Endothelial cell (in vitro differentiated cells): ENCODE results near the gene PLIN4. TPM values are rescaled to one million over a fixed set of nuclear protein-coding genes. Genes with fewer than 3 reads are reported as not detected.

Experiments used
- DNase-seq: peaks from one replicate; pipeline ENCODE4 v3.0.0; 2021; ENCODE audit warnings: low spot score
- H3K27ac Mint-ChIP-seq: one replicate; pipeline ENCODE4 v1.8.0; 2021; ENCODE audit warnings: mixed read lengths, inconsistent platforms; ENCODE audit not compliant: unreplicated experiment
- H3K27me3 Mint-ChIP-seq: one replicate; pipeline ENCODE4 v1.8.0; 2021; ENCODE audit warnings: mild to moderate bottlenecking, moderate library complexity, mixed read lengths, inconsistent platforms; ENCODE audit not compliant: unreplicated experiment
- H3K36me3 Mint-ChIP-seq: one replicate; pipeline ENCODE4 v1.8.0; 2021; ENCODE audit warnings: mild to moderate bottlenecking, low read depth, mixed read lengths, inconsistent platforms; ENCODE audit not compliant: unreplicated experiment
- H3K4me1 Mint-ChIP-seq: one replicate; pipeline ENCODE4 v1.8.0; 2021; ENCODE audit warnings: mild to moderate bottlenecking, mixed read lengths, inconsistent platforms; ENCODE audit not compliant: unreplicated experiment
- H3K4me3 Mint-ChIP-seq: one replicate; pipeline ENCODE4 v1.8.0; 2021; ENCODE audit warnings: mild to moderate bottlenecking, mixed read lengths, inconsistent platforms; ENCODE audit not compliant: unreplicated experiment
- H3K9me3 Mint-ChIP-seq: one replicate; pipeline ENCODE4 v1.8.0; 2021; ENCODE audit warnings: mixed read lengths, inconsistent platforms; ENCODE audit not compliant: unreplicated experiment
- CTCF ChIP-seq: fragments of 200-600 bp; sonication (generic); IDR thresholded peaks from one replicate; pipeline ENCODE4 v1.5.0; 2021; ENCODE audit warnings: antibody characterized with exemption; ENCODE audit not compliant: unreplicated experiment
- total RNA-seq: library from RNA; stranded (reverse); fragmentation: NEBNext Ultra II Directional; extraction: Animal tissue kit (Norgen Biotek cat#: 25700); gene quantifications from one replicate; pipeline ENCODE4 v1.2.1, GENCODE V29; 2021; ENCODE audit not compliant: unreplicated experiment

Gene PLIN4
- total RNA-seq, 1 donor from 2014 or later = 0.13 TPM

DNA sequence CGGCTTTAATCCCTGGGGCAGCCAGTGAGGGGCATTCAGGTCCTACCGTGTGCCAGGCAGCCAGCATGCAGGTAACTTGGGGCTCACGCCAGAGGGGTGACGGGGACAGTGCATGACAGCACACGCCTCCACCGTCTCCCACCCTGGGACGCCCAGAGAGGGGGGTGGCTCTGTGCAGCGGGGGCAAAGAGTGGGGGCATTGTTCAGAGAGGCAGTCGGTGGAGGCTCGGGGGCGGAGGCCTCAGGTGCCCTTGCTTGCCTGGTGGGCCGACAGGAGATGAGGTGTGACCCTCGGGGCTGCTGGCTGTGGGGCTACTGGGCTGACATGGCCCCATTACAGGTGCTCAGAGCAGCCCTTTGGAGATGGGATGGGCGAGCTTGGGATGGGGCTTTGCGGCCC, 18.4 kb downstream of the PLIN4 start:
- Mint-ChIP-seq H3K4me1 (no peaks in the 10 kb centered on the region), H3K27me3 (peaks cover 10% of the 10 kb centered on the region), H3K9me3 (no peaks in the 10 kb centered on the region), H3K4me3 (no peak overlapping the region), H3K27ac (no peak overlapping the region), H3K36me3 (peaks cover 8% of the 10 kb centered on the region)
- no peak for TF ChIP-seq CTCF
- no peak for DNase-seq

DNA sequence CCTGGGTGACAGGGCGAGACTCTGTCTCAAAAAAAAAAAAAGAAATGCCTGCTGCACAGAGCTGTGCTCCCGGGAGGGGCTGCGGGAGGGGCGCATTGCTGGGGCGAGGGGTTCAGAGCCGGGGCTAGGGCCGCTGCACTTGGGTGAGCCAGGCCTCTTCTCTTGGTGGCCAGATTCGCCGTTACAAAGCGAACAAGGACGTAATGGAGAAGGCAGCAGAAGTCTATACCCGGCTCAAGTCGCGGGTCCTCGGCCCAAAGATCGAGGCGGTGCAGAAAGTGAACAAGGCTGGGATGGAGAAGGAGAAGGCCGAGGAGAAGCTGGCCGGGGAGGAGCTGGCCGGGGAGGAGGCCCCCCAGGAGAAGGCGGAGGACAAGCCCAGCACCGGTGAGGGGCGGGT, 19.0 kb downstream of the PLIN4 start:
- no peaks in the 10 kb centered on the region for H3K4me1 Mint-ChIP-seq
- H3K27me3 Mint-ChIP-seq = peaks cover 10% of the 10 kb centered on the region
- TF ChIP-seq CTCF = no peak
- no peak overlapping the region for H3K4me3 Mint-ChIP-seq
- DNase-seq = no peak
- H3K36me3 Mint-ChIP-seq = peaks cover 11% of the 10 kb centered on the region
- no peak overlapping the region for H3K27ac Mint-ChIP-seq
- no peaks in the 10 kb centered on the region for H3K9me3 Mint-ChIP-seq

GRCh38 chr19:4498694-4499093, 19.6 kb downstream of the PLIN4 start:
- Mint-ChIP-seq H3K9me3 (no peaks in the 10 kb centered on the region), H3K27me3 (peaks cover 10% of the 10 kb centered on the region), H3K27ac (no peak overlapping the region), H3K4me3 (no peak overlapping the region), H3K4me1 (no peaks in the 10 kb centered on the region), H3K36me3 (peaks cover 11% of the 10 kb centered on the region)
- TF ChIP-seq CTCF = no peak
- DNase-seq = no peak

- Mint-ChIP-seq H3K27ac (no peak overlapping the region), H3K27me3 (peaks cover 10% of the 10 kb centered on the region), H3K4me3 (no peak overlapping the region), H3K4me1 (no peaks in the 10 kb centered on the region), H3K9me3 (no peaks in the 10 kb centered on the region), H3K36me3 (peaks cover 11% of the 10 kb centered on the region)
- DNase-seq = no peak
- TF ChIP-seq CTCF = no peak
These were observed 20.4 kb downstream of the PLIN4 start for GRCh38 chr19:4497770-4498389.

- no peak for DNase-seq
- H3K9me3 Mint-ChIP-seq = no peaks in the 10 kb centered on the region
- no peak for TF ChIP-seq CTCF
- H3K27me3 Mint-ChIP-seq = peaks cover 5% of the 10 kb centered on the region
- H3K4me3 Mint-ChIP-seq = no peak overlapping the region
- no peaks in the 10 kb centered on the region for H3K4me1 Mint-ChIP-seq
- peaks cover 7% of the 10 kb centered on the region for H3K36me3 Mint-ChIP-seq
- no peak overlapping the region for H3K27ac Mint-ChIP-seq
These were observed 22.0 kb downstream of the PLIN4 start for GRCh38 chr19:4496304-4496703.
